ENCODE results near the gene PDE11A.

- TF ChIP-seq ESRRG (CRISPR knock-in tag; IDR thresholded peaks at IDR 0.05) (no peak), ZFP3 (CRISPR knock-in tag; IDR thresholded peaks at IDR 0.05) (no peak), ISL1 (CRISPR knock-in tag; IDR thresholded peaks at IDR 0.05) (no peak), CREB5 (CRISPR knock-in tag; IDR thresholded peaks at IDR 0.05; ENCODE audit: low read depth) (no peak), CSRNP3 (CRISPR knock-in tag; IDR thresholded peaks at IDR 0.05) (no peak), RARB (CRISPR knock-in tag; IDR thresholded peaks at IDR 0.05) (no peak), OSR1 (CRISPR knock-in tag; IDR thresholded peaks at IDR 0.05) (no peak)
These were observed 362.6 kb downstream of the PDE11A start for GRCh38 chr2:177709986-177710401.
